GM21367 (cell line): ENCODE data around the gene NANOS3.

ENCODE experiments used
- ATAC-seq: cut with Tn5 transposase; IDR thresholded peaks from one replicate; pipeline ENCODE4 v1.9.1; 2021; ENCODE audit not compliant: unreplicated experiment

The NANOS3 gene

DNA sequence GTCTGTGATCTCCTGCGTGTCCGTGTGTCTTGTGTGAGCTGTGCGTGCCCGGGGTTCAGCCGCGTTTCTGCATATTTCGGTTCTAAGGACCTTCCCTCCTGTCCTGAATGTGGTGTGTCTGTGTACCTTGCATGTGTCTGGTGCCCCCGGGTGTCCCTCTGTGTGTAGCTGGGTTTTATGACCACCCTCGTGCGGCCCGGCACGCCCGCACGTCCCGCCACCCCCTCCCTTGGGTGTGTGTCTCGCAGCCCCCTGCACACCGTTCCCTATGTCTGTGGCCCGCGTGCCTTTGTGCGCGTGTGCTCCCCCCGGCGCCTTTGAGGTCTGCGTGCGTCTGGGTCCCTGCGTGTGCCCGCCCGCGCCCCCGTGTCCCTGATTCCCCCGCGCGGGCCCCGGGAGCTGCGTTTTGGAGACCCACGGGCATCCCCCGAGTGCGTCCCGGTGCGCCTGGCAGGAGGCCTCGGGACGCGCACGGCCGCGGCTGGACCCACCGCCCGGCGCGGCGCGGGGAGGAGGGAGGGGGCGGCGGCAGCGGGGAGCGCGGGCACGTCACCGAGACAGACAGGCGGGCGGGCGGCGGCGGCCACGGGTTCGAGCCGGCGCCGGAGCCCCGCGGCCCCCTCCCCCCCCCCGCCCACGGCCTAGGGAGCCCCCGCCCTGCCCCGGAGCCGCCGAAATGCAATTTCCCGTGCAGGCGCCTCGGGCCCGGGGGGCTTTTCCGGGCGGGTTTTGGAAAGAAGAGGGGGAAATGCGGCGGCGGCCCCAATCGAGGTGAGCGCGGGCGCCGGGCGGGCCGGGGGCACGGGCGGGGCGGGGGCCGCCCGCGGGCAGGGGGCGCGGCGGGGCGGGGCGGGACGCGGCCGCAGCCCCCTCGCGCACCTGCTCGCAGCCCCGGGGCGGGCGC lies 12.0 kb upstream of the NANOS3 start:
- no peak for ATAC-seq

DNA sequence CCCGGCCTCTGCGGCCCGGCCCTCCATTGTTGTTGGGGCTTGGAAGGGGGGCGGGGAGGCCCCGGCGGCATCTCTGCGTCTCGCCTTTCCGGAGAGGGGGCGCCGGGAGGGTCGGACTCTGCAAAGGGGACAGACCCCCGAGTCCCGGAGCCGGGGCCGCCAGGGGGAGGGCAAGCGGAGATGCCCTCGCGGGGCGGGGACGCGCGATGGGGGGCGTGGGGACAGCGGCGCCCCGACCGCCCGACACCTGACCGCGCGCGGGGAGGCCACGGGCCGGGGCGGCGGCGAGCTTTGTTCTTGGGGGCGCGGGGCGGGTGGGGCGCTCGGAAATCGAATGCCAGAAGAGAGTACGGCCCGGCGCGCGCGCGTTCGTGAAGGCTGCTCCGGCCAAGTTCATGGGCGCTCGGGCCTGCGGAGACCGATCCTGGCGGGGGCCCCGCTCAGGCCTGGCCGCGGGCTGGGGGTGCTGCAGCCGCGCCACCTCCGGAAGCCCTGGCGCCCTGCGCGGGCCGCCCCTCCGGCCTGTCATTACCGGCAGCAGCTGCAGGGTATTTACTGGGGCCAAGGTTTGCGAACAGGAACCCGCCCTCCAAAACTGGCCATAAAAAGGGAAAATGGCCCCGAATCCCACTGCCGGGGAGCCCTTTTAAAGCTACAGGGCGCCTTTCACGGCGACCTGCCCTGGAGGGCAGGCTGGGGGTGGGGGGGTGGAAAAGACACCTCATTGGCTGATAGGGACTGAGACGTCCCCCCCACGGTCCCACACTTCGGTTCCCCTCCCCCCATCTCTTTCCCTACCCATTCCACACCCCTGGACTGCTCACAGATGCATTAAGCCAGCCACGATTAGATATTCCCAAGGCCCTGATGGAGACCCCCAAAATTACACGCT lies 11.1 kb upstream of the NANOS3 start:
- ATAC-seq, result no peak

- no peak for ATAC-seq
Measured at GRCh38 chr19:13866463-13867046, 10.4 kb upstream of the NANOS3 start.

GRCh38 chr19:13868663-13869062 lies 8.3 kb upstream of the NANOS3 start:
- ATAC-seq, result no peak

- ATAC-seq, result no peak
Measured at GRCh38 chr19:13869281-13869680, 7.7 kb upstream of the NANOS3 start.

- ATAC-seq, result no peak
Measured at GRCh38 chr19:13870873-13871272, 6.1 kb upstream of the NANOS3 start.

DNA sequence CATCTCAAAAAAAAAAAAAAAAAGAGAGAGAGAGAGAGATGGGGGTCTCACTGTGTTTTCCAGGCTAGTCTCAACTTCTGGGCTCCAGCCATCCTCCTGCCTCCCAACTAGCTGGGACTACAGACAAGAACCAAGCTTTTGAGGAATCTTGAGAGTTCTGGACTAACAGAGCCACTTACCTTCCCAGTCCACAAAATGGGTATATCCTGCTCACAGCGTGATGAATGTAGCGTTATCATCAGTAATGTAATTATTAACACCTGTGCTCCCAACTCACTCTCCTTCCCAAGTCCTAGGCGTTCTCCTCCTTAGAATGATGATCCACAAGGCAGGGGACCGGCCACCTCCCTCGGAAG lies 4.6 kb upstream of the NANOS3 start:
- ATAC-seq, result no peak

- ATAC-seq, result no peak
Measured at GRCh38 chr19:13872695-13873389, 4.1 kb upstream of the NANOS3 start.

DNA sequence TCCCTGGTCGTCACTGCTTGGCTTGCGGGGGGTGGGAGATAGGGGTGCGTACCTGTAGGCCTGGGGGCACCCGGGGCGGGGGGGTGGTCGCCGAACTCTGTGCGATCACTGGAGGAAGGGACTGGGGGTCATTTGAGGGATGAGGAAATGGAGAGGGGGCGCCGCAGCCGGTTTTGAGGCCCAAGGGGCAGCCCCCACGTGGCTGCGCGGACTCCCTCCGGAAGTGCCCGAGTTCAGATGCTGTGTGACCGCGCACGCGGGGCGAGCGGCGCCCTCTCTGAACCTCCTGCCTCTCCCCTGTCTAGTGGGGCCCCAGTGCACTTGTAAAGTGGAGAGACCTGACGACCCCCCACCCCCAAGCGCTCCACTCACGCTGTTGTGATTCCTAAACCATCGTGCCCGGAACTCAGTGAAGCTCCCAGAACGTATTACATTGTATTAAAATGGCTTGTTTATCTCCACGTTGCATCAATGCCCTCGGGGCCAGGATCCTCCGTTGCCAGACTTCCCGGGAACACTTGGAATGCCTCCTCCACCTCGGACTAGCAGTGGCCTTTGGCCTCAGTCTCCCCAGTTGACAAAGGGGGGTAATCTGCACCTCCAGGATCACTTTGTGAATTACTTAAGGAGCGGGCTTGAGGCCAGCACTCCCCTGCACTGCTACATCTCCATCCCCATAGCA lies 3.0 kb upstream of the NANOS3 start:
- ATAC-seq, result no peak

- ATAC-seq, result no peak
Measured at GRCh38 chr19:13875824-13876223, 1.1 kb upstream of the NANOS3 start.

- ATAC-seq, result no peak
Measured at GRCh38 chr19:13877303-13877702, 369 bp downstream of the NANOS3 start.

DNA sequence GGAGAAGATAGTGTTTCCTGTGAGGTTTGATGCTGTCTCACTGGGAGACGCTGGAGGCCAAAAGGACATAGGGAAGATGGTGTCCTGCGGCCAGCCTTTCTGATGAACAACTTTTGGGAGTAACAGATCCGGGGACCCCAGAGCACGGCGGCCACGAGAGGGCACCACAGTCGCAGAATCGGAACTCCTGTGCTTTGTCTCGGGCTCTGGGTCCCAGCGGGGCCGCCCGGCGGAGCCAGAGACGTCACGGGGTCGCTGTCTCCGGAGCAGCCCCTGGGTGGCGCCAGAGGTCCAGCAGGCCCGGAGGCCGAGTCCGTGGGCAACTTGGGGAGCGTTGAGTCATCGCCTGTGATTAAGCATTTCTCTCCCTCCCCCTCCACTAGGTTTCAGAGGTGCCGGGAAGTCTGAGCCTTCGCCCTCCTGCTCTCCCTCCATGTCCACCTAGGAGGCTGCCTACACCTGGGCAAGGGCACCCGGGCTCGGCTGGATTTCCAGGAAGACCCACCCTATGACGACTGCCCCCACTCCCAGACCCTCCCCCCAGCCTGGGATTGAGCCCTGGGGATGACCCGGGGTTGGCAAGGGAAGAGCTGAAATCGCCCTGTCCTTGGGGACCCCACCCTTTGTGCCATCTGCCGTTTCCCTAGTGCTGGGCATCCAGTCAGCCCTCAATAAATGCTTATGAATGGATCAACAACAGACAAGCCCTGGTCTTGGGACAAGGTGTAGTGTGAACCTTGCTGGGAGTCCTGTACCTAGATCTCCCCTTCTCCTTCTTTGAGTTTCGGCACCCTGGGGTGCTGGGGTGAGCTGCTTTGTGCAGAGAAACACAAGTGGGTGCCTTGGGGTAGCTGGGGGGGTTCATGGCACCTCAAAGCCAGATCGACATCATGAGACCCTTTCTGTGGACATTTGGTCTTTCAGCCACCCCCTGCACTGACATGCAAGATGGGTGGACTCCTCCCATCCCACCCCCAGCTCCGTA lies 3.4 kb downstream of the NANOS3 start:
- peak; percentile 65 for ATAC-seq

- no peak for ATAC-seq
Measured at GRCh38 chr19:13881251-13881691, 4.3 kb downstream of the NANOS3 start.

DNA sequence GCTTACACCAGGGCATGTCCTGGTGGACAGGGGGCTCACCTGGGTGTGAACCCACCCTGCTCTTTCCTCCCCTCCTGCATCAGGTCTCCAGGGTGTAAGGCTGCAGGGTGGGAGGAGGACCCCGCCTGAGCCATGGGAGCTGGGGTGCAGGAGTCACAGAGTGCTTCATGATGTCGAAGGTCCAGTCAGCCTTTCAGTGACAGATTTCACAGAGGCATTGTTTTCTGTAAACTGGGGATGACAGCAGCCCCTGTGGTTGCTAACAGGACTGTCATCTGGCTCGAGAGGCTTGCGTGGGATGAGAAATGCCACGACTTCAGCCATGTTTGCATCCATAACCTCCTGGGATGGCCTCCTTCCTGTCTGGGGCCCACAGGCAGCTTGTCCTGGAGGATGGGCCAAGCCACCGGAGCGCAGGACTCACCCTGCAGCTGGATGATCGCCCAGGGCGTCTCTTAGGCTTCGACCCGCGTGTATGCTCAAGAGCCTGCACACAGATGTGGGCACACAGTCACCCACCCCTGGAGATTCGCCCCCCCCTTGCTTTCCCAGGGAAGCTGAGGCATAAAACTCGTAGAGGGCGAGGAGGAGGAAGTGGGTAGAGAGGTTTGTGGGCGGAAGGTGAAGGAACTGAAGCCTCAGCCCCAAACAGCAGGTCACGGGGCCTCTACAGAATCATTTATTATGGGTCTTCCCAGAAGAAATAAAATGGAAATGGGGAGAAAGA lies 4.9 kb downstream of the NANOS3 start:
- no peak for ATAC-seq

DNA sequence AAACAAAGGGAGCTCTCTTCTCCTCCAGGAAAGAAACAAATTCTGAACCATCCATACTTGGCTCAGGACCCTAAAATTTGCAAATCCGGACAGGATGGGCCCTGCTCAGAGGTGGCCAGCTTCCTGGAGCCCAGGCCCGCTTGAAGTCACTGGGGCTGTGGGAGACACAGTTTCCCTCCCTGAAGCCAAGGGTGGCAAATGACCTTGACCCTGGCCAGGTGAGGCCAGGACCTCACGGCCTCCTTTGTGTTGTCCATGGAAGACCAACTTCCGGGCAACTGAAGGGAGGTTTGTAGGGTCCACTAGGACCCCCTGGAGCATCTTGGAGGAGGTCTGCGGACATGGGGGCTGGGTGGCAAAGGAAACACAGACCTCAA lies 5.5 kb downstream of the NANOS3 start:
- no peak for ATAC-seq

GRCh38 chr19:13882836-13883235 lies 5.9 kb downstream of the NANOS3 start:
- no peak for ATAC-seq

DNA sequence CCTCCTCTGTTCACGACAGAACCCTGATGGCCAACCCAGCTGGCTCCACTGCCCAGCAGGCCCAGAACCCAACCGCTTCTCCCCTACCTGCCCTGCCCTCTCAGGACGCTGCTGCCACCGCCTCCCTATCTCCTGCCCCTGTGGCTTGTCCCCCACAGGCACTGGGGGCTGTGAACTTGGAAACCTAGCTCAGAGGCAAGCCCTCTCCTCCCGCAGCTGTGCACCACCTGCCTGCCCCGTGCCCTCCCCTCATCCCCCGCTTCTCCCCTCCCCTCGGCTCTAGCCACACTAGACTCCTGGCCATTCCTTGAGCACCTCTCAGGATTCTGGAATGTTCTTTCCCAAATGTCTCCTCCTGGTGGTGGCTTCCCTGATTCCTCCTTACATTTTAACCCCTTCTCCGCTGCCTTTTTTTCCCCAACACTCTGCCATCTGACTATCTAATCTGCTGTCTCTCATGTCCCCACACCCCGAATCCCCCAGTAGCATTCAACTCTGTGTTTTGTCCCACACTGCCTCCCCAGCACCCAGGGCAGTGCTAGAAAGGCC lies 6.7 kb downstream of the NANOS3 start:
- ATAC-seq, result no peak
